Measurements from ENCODE around the gene HOXA4.
A peak's percentile ranks its signal among the peaks of the same experiment; 100 is the strongest.

Gene HOXA4

GRCh38 chr7:27116031-27116961 is 14.3 kb downstream of the HOXA4 start:
- no peak for DNase-seq (ENCODE audit: low spot score)

- peak; percentile 74 for DNase-seq (ENCODE audit: low spot score)
Observed at GRCh38 chr7:27115221-27116026, 15.1 kb downstream of the HOXA4 start.

- DNase-seq (ENCODE audit: low spot score), result no peak
Observed at GRCh38 chr7:27114881-27115220, 15.7 kb downstream of the HOXA4 start.

GRCh38 chr7:27113991-27114769 is 16.4 kb downstream of the HOXA4 start:
- DNase-seq (ENCODE audit: low spot score), result no peak

GRCh38 chr7:27112955-27113949 is 17.3 kb downstream of the HOXA4 start:
- peak; percentile 76 for DNase-seq (ENCODE audit: low spot score)

DNA sequence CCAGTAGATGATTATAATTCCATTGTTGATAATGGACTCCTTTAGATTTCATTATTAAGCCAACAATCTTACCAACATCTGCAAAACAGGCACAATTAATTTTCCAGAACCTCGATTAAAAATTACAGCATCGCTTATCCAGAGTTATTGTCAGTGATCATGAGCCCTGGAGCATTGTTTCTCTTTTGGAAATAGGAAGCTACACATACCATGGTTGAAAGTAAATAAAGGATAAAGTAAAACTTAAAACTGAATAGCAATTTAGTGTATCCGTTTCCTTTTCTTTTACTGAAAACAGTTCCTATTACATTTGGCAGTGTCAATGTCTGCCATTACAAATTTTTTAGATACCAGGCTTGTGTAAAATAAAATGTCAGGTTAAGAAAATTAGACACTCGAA is 18.2 kb downstream of the HOXA4 start:
- no peak for DNase-seq (ENCODE audit: low spot score)

- no peak for DNase-seq (ENCODE audit: low spot score)
Observed at GRCh38 chr7:27111751-27112277, 18.7 kb downstream of the HOXA4 start.

GRCh38 chr7:27111042-27111750 is 19.4 kb downstream of the HOXA4 start:
- no peak for DNase-seq (ENCODE audit: low spot score)

DNA sequence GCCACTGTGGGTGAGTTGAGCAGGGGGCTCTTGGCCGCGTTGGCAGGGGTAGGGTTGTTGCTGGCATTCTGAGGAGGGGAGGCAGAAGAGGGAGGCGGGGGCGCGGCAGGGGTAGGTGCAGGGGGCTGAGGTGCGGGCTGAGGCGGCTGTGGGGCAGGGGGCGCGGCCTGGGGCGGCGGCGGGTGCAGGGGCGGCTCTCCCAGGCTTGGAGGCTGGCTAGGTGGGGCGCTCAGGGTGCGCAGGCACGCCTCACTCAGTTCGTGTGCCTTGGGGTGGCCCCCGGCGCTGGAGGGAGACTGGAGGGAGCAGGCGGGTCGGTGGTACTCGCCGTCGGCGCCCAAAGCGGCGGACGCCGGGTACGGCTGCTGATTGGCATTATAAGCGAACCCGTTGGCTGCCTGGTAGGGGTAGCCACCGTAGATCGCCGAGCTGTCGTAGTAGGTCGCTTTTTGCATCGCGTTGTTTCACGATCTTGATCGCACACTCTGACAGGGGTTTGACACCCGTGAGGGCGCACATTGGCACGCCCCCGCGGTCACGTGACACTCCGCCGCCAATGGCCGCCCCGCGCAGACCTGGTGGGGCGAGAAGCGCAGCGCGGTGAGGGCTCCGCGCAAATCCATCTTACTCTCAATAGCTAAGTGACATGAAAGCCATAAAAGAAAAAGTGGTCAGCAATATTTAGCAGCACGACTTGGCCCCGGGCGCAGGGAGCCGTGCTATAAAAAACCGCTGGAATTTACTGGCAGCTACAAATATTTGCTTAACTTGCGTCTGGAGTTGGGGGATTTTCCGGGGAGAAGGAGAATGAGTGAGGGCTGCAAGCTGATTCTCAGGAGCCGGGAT is 20.1 kb downstream of the HOXA4 start:
- peak; percentile 79 for DNase-seq (ENCODE audit: low spot score)

- no peak for DNase-seq (ENCODE audit: low spot score)
Observed at GRCh38 chr7:27109466-27110185, 20.9 kb downstream of the HOXA4 start.

DNA sequence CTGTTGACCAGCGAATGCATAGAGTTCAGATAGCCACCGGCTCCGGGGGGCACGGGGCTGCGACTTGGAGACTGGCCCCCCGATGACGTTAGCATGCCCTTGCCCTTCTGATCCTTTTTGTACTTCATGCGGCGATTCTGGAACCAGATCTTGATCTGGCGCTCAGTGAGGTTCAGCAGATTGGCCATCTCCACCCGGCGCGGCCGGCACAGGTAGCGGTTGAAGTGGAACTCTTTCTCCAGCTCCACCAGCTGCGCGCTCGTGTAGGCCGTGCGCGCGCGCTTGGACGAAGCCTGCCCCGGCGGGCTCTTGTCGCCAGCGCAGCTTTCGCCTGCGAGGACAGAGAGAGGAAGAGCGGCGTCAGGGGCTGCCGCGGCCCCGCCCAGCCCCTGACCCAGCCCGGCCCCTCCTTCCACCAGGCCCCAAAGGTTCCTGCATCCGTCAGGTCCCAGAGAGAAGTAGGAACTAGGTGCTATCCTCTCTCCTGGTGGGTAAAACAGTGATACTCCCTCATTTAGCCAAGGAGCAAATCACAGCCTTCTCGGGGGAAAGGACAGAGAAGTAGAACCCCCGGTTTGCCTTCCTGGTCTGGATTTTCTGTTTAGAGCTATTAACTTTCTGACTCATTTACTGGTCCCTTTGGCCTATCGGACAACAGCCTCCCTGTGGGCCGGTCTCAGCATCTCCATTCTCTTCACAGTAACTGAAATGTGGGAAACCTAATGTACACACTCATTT is 22.0 kb downstream of the HOXA4 start:
- DNase-seq (ENCODE audit: low spot score), result peak; percentile 69

GRCh38 chr7:27107391-27108381 is 22.9 kb downstream of the HOXA4 start:
- DNase-seq (ENCODE audit: low spot score), result no peak

DNA sequence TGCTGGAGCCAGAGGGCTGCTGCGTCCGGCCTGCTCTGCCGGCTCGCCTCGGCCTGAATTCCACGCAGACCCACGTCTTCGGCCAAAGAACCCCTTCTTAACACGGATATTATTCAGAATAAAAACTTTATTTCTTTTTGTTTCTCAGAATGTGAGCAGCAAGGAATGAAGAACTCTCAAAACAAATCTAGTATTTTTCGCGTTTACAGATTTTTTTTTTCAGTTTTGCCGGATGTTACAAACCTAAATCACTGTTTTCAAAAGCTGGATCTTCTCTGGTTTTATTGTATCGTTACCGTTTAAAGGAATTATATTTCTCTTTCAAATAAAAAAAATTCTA is 23.7 kb downstream of the HOXA4 start:
- no peak for DNase-seq (ENCODE audit: low spot score)

GRCh38 chr7:27106181-27106900 is 24.2 kb downstream of the HOXA4 start:
- DNase-seq (ENCODE audit: low spot score), result no peak

DNA sequence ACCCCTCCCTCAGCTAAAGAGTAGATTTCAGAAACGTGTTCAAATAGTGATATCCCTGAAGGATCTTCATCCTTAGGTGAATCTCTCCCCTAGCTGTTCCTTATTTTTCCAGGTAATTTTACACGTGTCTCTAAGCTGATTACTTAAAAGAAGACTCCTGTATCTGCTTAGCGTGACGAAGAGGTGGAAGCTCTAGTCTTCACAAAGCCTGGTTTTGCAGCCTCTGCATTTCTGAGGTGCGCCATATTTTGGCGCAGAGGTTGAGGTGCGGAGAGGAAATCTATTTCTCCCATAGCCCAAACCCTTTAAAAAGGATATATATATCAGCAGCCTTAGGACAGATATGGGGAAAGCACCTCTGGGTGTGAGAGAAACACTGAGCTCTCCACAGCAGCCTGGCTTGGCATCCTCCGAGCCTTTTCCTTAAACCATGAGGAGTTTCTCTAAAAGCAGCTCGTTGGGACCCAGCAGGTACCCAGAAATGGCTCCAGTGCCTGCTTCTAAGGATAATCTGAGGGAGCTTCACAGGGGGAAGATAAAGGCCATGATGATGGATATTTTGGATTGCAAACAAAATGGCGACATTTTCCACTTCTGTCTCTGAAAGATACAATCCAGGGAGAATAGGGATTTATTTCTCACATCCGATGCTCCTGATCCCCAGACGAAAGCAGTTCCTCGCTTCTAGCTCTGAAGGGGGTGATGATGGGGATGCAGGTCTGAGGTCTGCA is 25.1 kb downstream of the HOXA4 start:
- DNase-seq (ENCODE audit: low spot score), result no peak
